SKM-1 treated with dmso at 0.1 percent for 144 hours (cell line): ENCODE data around the gene CHCHD10.
A peak's percentile ranks its signal among the peaks of the same experiment; 100 is the strongest.

Experiments
- DNase-seq: peaks from one replicate; lab custom pipeline; 2025; ENCODE audit not compliant: unreplicated experiment; lab: John Stamatoyannopoulos, UW

Gene CHCHD10

DNA sequence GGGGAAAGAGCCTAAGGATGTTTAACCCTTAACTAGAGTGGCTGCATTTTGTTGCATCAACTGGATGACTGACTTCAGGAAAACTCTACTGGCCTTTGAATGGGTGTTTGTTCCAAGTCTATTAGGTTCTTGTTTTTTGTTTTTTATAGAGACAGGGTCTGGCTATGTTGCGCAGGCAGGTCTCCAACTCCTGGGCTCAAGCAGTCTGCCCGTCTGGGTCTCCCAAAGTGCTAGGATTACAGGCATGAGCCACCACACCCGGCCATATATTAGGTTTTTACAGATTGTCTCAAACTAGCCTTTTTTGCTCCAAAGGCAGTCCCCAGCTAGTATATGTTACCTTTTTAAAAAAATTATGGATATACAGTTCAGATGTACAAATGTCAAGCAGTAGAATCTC, 20.1 kb upstream of the CHCHD10 start:
- no peak for DNase-seq

DNA sequence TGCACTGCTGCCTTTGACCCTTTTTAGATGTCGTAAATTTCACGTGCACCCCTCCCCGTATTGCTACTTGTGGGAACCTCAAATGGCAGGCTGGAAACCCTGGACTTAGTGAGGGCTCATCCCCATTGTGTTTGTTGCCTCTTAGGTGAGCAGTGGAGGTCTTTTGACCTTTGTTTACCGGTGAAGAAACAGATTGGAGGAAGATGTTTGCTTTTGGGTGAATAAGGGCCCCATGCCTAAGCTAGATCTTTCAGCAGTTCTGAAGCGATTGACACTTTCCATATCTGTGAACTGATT, 19.8 kb upstream of the CHCHD10 start:
- no peak for DNase-seq

DNA sequence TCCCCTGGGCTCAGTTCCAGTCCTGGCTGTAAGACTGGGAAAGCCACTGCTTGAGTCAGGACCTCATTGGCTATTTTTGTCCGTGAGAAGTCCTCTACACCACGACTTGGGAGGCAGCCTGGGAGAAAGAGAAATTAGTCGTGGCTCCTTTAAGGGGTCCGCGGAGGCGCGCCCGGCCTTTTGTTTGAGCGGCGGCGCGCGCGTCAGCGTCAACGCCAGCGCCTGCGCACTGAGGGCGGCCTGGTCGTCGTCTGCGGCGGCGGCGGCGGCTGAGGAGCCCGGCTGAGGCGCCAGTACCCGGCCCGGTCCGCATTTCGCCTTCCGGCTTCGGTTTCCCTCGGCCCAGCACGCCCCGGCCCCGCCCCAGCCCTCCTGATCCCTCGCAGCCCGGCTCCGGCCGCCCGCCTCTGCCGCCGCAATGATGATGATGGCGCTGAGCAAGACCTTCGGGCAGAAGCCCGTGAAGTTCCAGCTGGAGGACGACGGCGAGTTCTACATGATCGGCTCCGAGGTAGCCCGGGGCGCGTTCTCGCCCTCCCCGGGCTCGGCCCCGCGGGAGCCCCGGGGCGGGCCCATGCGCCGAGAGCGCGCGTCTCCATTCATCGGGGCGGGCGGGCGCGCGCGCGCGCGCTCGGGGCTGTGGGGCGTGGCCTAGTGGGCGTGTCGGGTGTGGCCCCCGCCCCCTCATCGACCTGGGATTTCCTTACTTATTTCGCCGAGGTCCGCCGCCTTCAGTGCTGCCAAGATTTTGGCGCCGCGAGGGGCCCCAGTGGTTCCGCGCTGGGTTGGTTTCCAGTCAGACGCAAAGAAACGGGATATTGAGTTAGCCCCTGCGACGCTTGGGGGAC, 19.2 kb upstream of the CHCHD10 start, which contains the start of gene SMARCB1:
Gene SMARCB1, plus strand, starts transcription at position 215 of the 848 bp plus-strand sequence. Its CDS starts 204 bp downstream, at position 419.
- DNase-seq, result peak; percentile 83

DNA sequence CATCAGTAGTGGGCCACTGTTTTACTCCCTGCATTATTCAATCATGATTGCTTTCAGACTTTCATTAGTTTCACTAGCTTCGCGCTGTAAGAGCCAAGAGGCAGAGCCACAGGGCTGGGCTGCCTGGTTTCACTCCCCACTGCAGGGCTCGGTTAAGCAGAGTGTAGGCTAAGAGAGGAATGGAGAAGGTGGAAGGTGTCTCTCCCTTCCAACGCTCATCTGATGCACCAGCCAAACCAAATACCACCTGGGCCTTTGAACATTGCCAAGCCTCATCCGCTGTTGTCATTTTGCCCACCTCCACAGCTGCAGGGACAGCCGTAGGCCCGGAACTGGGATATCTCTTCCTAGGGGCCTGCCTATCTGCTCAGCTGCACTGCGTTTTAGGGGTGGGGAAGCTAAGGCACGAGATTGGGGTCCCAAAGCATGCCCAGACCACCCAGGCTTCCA, 18.5 kb upstream of the CHCHD10 start:
- DNase-seq, result no peak

DNA sequence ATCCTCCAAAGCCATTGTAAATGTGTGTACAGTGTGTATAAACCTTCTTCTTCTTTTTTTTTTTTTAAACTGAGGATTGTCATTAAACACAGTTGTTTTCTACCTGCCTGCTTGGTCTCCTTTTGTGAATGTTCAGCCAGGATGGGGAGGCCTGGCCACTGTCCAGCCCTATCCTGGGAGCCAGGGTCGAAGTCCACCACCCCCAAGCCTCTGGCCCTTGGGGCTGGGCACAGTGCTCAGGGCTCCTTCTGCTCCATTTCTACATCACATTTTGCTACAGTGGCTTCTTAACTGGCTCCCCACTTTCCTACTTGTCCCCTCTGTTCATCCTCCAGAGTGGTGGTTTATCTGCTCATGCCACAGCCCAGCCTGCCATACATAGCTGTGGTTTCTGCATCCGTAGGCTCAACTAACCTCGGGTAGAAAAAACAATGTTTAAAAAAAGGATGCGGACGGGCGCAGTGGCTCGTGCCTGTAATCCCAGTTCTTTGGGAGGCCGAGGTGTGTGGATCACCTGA, 16.5 kb upstream of the CHCHD10 start:
- DNase-seq, result no peak

DNA sequence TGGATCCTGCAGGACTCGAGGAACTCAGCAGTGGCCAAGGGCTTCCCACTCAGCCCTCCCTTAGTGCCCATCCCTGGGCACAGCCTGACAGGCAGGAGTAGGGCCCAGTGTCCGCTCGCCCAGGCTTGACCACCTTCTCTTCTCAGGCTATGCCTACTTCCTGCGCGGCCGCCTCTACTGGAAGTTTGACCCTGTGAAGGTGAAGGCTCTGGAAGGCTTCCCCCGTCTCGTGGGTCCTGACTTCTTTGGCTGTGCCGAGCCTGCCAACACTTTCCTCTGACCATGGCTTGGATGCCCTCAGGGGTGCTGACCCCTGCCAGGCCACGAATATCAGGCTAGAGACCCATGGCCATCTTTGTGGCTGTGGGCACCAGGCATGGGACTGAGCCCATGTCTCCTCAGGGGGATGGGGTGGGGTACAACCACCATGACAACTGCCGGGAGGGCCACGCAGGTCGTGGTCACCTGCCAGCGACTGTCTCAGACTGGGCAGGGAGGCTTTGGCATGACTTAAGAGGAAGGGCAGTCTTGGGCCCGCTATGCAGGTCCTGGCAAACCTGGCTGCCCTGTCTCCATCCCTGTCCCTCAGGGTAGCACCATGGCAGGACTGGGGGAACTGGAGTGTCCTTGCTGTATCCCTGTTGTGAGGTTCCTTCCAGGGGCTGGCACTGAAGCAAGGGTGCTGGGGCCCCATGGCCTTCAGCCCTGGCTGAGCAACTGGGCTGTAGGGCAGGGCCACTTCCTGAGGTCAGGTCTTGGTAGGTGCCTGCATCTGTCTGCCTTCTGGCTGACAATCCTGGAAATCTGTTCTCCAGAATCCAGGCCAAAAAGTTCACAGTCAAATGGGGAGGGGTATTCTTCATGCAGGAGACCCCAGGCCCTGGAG, 15.7 kb upstream of the CHCHD10 start:
- no peak for DNase-seq

DNA sequence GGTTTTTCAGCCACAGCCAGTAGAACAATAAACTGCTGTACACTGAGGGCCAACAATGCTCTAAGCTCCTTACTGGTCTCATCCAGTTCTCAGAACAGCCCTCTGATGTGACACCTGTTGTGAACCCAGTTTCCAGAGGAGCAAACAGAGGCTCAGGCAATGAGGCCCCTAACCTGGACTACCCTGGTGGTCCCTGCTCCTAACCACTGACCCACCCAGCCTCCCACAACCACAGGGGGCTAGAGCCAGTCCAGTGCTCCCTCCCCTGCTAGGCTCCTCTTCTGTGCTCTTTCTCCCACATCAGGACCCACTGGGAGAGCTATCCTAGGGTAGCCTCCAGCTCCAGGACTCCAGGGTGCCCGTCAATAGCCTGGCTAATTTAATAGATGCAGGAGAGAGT, 14.9 kb upstream of the CHCHD10 start:
- no peak for DNase-seq

DNA sequence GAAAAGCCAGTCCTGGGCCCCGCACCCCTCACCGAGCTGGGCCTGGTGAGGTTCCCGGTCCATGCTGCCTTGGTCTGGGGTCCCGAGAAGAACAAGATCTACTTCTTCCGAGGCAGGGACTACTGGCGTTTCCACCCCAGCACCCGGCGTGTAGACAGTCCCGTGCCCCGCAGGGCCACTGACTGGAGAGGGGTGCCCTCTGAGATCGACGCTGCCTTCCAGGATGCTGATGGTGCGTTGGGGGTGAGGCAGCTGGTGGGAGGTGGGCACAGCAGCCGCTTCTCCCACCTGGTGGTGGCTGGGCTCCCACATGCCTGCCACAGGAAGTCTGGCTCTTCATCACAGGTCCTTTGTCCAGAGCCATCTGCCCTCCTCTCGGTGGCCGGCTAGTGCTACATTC, 14.5 kb upstream of the CHCHD10 start:
- DNase-seq, result no peak

DNA sequence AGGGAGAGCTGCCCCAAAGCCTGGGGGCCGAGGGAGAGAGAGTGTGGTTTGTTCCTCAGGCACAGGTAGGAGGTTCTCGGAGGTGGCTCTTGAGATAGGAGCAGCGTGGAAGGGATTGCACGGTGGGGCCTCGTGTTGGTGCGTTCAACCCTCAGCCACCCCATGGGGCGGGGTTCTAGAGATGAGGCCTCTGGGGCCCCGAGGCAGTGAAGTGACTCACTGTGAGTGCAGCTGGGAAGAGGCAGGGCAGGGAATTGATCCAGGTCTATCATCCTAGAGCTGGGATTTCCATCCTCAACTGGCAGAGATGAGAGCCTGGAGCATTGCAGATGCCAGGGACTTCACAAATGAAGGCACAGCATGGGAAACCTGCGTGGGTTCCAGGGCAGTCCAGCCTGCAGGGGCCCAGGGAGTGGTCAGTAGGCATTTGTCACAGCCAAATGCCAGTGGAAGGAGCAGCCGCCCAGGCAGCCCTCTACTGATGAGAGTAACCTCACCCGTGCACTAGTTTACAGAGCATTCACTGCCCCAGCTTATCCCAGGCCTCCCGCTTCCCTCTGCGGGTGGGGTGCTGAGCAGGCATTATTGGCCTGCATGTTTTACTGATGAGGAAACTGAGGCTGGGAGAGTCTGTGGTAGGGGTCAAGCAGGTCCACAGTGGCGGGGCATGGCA, 13.9 kb upstream of the CHCHD10 start:
- DNase-seq, result no peak

DNA sequence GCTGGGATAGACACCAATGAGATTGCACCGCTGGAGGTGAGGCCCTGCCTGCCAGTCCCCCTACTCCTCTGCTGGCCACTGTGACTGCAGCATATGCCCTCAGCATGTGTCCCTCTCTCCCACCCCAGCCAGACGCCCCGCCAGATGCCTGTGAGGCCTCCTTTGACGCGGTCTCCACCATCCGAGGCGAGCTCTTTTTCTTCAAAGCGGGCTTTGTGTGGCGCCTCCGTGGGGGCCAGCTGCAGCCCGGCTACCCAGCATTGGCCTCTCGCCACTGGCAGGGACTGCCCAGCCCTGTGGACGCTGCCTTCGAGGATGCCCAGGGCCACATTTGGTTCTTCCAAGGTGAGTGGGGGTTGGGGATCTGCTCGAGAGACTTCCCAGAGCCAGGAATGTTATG, 13.3 kb upstream of the CHCHD10 start:
- DNase-seq, result no peak

DNA sequence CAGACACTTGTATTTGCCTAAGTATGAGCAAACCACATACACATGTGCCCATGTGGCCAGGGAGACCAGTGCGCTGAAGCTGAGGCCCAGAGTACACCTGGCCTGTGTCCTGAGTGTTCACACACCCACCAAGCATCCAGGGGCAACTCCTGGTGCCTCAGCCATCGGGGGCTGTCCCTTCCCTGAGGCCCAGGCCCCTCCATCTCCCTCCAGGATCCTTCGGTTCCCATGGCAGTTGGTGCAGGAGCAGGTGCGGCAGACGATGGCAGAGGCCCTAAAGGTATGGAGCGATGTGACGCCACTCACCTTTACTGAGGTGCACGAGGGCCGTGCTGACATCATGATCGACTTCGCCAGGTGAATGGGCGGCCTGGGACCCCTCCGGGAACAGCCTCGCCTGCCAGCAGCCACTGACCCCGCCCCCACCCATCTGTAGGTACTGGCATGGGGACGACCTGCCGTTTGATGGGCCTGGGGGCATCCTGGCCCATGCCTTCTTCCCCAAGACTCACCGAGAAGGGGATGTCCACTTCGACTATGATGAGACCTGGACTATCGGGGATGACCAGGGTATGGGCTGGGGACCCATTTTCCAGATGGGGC, 12.5 kb upstream of the CHCHD10 start:
- DNase-seq, result no peak

DNA sequence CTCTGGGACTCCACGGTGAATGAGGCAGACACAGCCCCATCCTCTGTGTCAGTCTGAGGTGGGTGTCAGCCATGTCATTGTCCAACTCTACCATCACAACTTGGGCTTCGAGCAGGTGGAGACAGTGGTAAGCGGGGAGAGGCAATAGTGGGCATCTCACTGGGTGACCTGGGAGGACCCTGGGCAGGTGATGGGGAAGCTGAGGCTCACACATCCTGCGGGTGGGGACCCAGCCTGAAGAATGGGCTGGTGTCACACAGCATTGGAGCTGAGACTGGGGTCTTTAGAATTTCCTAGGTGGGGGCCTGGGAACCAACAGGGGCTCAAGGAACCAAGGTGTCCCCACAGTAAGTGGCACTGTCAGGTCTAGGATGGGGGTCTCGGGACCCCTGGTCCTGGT, 12.0 kb upstream of the CHCHD10 start:
- no peak for DNase-seq

DNA sequence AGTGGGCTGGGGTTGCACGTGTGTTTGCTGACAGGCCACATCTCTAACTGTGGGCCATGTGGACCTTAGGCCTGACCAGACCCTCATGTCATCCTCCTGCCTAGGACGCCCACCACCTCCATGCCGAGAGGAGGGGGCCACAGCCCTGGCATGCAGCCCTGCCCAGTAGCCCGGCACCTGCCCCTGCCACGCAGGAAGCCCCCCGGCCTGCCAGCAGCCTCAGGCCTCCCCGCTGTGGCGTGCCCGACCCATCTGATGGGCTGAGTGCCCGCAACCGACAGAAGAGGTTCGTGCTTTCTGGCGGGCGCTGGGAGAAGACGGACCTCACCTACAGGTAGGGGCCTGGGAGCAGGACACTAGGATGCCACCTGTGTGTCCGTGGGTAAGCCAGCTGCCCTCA, 11.3 kb upstream of the CHCHD10 start:
- no peak for DNase-seq

DNA sequence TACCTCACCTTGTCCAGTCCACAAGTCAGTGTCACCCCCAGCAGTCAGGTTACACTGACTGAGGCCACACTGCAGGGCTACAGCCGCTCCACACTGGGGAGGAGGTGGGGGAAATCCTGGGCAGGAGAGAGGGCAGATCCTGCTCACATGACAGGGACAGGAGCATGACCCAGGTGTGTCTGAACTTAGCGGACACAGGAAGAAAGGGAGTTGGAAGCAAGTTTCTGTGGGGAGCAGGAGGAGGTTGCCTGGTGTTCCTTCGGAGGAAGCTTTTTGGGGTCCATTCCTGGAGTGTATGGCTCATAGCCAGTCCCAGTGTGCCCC, 10.8 kb upstream of the CHCHD10 start:
- DNase-seq, result no peak

DNA sequence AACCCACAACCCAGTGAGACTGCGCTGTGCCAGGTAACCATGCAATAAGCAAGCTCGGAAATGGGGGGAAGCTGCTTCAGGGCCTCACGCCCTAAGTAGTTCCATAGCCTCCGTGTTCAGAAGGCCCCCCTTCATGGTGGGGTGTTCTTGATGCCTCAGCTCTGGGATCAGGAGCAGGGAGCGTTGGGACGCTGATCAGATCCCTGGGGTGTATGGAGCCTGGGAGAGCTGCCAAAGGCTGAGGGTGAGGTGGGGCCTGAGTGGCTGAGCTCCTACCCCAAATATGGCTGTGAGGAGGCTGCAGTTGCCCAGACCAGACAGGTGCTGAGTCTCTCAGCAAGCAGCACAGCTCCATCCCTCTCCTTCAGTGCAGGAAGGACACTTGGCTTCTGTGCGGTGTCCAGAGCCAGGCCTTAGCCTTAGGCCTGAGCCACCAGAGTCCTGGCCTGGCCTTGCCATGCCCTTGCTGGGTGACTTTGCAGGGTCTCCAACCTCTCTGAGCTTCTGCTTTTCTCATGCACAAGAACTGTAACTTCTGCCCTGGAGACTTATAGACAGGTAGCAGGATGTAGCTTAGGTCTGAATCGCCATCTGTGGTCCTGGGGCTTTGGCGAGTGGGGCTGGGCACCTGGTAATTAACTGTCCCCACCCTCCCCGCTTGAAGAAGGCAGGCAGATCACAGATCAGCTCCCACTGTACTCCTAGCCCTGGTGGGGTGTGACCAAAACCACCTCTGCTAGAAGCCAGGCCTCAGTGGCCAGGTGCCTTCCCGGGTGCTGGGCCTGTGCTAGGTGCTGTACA, 10.2 kb upstream of the CHCHD10 start:
- DNase-seq, result no peak

DNA sequence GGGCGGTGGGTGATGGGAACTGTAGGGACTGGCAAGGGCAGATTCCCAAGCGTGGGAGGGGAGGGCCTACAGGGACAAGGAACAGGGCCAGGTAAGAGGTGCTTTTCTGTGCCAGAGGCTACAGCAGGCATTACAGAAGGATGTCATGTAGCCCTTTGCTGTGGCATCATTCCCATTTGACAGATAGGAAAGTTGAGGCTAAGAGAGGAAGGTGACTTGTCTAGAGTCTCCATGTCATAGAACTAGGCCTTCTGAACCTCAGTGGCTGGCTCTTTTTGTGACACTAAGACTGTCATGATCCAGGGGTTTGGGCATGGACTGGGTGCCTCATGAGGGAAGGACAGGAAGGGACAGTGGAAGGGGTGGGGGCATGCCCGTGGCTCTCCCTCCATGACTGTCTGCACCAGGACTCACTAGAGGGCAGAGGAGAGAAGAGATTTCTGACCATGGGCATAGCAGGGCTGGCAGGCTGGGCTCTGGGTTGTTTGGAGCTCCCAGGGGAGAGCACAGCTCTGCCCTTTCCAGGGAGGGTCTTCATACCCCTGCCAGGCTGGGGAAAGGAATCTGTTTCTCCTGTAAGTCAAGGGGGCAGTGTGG, 8.1 kb upstream of the CHCHD10 start:
- DNase-seq, result no peak

DNA sequence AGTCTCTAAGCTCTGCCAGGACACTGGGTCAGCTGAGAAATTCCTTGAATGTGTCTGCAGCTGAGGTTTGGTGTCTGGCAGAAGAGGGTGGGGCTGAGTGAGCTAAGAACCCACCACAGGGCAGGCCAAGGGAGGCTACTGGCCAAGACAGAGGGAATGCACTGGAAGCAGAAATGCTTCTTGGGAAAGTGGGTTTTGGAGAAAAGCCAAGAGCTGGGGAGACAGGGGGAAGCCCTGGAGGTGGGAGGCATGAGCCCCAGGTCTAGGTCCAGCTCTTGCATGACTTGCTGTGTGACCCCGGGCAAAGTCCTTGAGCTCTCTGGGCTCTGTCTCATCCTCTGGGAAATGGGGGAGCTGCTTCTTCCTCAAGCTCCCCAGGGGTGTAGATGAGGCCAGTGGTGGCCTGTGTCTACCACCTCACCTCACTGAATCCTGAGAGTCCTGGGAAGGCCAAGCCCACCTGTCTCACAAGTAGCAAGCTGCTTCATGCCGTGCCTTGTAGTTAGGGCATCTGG, 7.2 kb upstream of the CHCHD10 start:
- no peak for DNase-seq

DNA sequence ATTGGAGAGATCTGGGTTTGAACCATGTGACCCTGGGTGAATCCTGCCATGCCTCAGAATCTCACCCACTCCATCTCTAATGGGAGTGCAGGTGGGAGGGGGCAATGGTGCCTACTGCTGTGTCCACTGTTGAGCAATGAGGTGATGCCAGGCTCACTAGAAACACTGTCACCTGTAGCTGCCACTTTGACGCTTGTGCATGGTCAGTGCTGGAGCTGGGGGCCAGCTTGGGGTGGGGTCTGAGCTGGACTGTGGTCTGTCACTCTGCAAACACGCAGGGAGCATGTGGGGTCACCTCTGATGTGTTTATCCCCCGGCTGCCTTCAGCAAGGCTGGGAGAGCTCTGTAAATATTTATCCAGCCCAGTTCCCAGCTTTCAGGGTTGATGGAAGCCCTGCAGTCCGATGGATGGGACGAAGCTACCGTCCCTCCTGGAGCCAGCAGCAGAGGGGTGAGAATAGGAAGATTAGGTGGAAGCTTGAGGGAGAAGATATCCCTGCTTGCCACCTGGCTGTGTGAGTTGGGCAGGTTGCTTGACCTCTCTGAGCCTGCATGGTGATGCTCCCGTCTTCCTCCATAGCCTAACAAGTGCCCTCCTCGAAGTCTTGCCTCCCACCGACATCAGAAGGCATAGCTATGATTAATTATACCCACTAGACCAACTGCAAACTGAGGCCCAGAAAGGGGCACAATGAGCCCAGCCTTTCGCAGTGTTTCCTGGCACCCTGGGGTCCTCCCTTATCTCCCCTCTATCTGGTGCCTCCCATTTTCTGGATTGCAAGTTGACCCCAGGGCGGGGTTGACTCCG, 6.5 kb upstream of the CHCHD10 start:
- DNase-seq, result no peak
